ENCODE results near the gene GPR137C. TPM values are rescaled to one million over a fixed set of nuclear protein-coding genes. Genes with fewer than 3 reads are reported as not detected.
A peak's percentile ranks its signal among the peaks of the same experiment; 100 is the strongest.

The GPR137C gene
- total RNA-seq, 1 experiment from 2014 or later: 0.89 TPM

DNA sequence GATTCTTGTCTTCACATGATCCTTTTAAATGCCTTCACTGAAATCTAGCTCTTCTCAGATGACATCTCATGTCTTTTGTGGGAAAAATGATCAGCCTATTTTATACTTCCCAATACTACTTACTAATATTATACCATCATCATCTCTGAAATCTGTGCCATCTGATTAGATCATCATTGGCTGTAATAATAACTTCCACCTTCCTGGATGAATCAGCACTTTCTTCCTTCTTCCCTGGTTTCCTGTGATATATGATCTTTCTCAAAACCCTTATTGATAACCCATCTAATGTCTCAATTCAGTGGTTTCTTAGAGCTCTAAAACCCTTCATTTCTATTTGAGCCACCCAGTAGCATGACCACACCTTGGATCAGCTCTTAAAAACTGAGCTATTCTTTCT, 30.9 kb downstream of the GPR137C start:
- Histone ChIP-seq H3K4me1 (ENCODE audit: control insufficient read depth in 1 of 2, insufficient read depth in 2 of 2, low read length in 2 of 2) (peaks cover 0 to 7% of the 10 kb centered on the region in 2 experiments; a peak in 1 of 4 replicates), H3K27ac (ENCODE audit: low read depth, low read length) (no peak overlapping the region), H3K9ac (ENCODE audit: low read length) (no peak overlapping the region), H3K4me3 (replicated peaks in 1 of 2; ENCODE audit: low read depth in 1 of 2, low read length in 2 of 2) (no peak overlapping the region), H3K27me3 (ENCODE audit: insufficient read depth, low read length) (no peaks in the 10 kb centered on the region), H3K36me3 (ENCODE audit: control insufficient read depth in 1 of 2, insufficient read depth in 2 of 2, low read length in 2 of 2) (no peaks in the 10 kb centered on the region), H3K79me2 (ENCODE audit: insufficient read depth, low read length) (no peaks in the 10 kb centered on the region), H3K9me2 (ENCODE audit: insufficient read depth) (no peaks in the 10 kb centered on the region), H2AFZ (ENCODE audit: low read depth, low read length, poor library complexity, severe bottlenecking) (peak overlapping the region; percentile 36), H3K4me2 (ENCODE audit: low read length) (peak overlapping the region; percentile 10; the same call in 1 of the 2 replicates), H4K20me1 (ENCODE audit: insufficient read depth) (no peaks in the 10 kb centered on the region), H3K9me3 (ENCODE audit: control insufficient read depth in 1 of 2, insufficient read depth in 1 of 2, low read depth in 1 of 2, low read length in 2 of 2) (no peaks in the 10 kb centered on the region)
- intact Hi-C loops (cut with micrococcal nuclease): no loop called here
- TF ChIP-seq EGR1 (IDR thresholded peaks at IDR 0.05; ENCODE audit: low read depth) (no peak), FOSL1 (IDR thresholded peaks at IDR 0.05; ENCODE audit: low read depth) (no peak), ZNF274 (IDR thresholded peaks at IDR 0.05; ENCODE audit: low read depth, low read length) (no peak), CEBPB (IDR thresholded peaks at IDR 0.05; ENCODE audit: low read depth) (no peak), RAD21 (IDR thresholded peaks at IDR 0.05; ENCODE audit: low read depth) (no peak), ATF3 (IDR thresholded peaks at IDR 0.05) (no peak), EZH2phosphoT487 (IDR thresholded peaks at IDR 0.05; ENCODE audit: borderline replicate concordance) (no peak), JUND (IDR thresholded peaks at IDR 0.05) (no peak), POLR2A (IDR thresholded peaks at IDR 0.05; ENCODE audit: borderline replicate concordance, extremely low read depth, insufficient read depth, insufficient read length) (no peak)
- CTCF ChIA-PET: no interaction called here
- BruUV-seq (replicated peaks): no TSS peak
- POLR2A ChIA-PET: no interaction called here
- RAD21 ChIA-PET (ENCODE audit: low non-redundant PET in 1 of 2, low total read pairs in 2 of 2, uncharacterized antibody in 2 of 2, unreplicated experiment in 2 of 2): no interaction called here
- no peak for ATAC-seq
- DNase-seq (ENCODE audit: low read depth, low spot score): no peak

DNA sequence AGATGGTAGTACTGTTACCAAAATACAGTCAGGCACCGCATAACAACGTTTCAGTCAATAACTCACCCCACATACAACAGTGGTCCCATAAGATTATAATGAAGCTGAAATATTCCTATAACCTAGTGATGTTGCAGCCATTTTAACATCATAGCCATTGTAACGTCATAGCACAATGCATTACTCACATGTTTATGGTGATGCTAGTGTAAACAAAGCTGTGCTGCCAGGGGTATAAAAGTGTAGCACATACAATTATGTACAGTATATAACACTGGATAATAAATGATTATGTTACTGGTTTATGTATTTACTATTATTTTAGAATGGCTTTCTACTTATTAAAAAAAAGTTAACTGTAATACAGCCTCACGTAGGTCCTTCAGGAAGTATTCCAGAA, 37.0 kb downstream of the GPR137C start:
- TF ChIP-seq ZNF274 (IDR thresholded peaks at IDR 0.05; ENCODE audit: low read depth, low read length) (no peak), EZH2phosphoT487 (IDR thresholded peaks at IDR 0.05; ENCODE audit: borderline replicate concordance) (no peak), EZH2 (IDR thresholded peaks at IDR 0.05) (no peak), CTCF (IDR thresholded peaks at IDR 0.05 in 2 of 3, conservative IDR thresholded peaks at IDR 0.05 in 1 of 3; ENCODE audit: borderline replicate concordance in 1 of 3, insufficient read depth in 1 of 3, low read depth in 2 of 3, low read length in 2 of 3) (no peak), CBX3 (IDR thresholded peaks at IDR 0.05; ENCODE audit: low read depth) (no peak), JUND (IDR thresholded peaks at IDR 0.05) (no peak), EGR1 (IDR thresholded peaks at IDR 0.05; ENCODE audit: low read depth) (no peak), FOSL1 (IDR thresholded peaks at IDR 0.05; ENCODE audit: low read depth) (no peak), TCF7L2 (IDR thresholded peaks at IDR 0.05; ENCODE audit: borderline replicate concordance, extremely low read depth, insufficient read depth, insufficient read length) (no peak)
- TF ChIP-seq, protein P1, sequence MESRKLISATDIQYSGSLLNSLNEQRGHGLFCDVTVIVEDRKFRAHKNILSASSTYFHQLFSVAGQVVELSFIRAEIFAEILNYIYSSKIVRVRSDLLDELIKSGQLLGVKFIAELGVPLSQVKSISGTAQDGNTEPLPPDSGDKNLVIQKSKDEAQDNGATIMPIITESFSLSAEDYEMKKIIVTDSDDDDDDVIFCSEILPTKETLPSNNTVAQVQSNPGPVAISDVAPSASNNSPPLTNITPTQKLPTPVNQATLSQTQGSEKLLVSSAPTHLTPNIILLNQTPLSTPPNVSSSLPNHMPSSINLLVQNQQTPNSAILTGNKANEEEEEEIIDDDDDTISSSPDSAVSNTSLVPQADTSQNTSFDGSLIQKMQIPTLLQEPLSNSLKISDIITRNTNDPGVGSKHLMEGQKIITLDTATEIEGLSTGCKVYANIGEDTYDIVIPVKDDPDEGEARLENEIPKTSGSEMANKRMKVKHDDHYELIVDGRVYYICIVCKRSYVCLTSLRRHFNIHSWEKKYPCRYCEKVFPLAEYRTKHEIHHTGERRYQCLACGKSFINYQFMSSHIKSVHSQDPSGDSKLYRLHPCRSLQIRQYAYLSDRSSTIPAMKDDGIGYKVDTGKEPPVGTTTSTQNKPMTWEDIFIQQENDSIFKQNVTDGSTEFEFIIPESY (IDR thresholded peaks at IDR 0.05; ENCODE audit: extremely low read depth, insufficient replicate concordance, low read length): no peak
- BruUV-seq (replicated peaks): no TSS peak
- Histone ChIP-seq H3K9ac (ENCODE audit: low read length) (no peak overlapping the region), H4K20me1 (ENCODE audit: insufficient read depth) (no peaks in the 10 kb centered on the region), H3K9me2 (ENCODE audit: insufficient read depth) (no peaks in the 10 kb centered on the region), H3K36me3 (ENCODE audit: control insufficient read depth in 1 of 2, insufficient read depth in 2 of 2, low read length in 2 of 2) (no peaks in the 10 kb centered on the region), H3K27ac (ENCODE audit: low read depth, low read length) (no peak overlapping the region), H3K27me3 (ENCODE audit: insufficient read depth, low read length) (no peaks in the 10 kb centered on the region), H3K4me3 (replicated peaks in 1 of 2; ENCODE audit: low read depth in 1 of 2, low read length in 2 of 2) (no peak overlapping the region), H2AFZ (ENCODE audit: low read depth, low read length, poor library complexity, severe bottlenecking) (no peak overlapping the region), H3K9me3 (ENCODE audit: control insufficient read depth in 1 of 2, insufficient read depth in 1 of 2, low read depth in 1 of 2, low read length in 2 of 2) (no peaks in the 10 kb centered on the region), H3K4me1 (ENCODE audit: control insufficient read depth in 1 of 2, insufficient read depth in 2 of 2, low read length in 2 of 2) (no peaks in the 10 kb centered on the region), H3K79me2 (ENCODE audit: insufficient read depth, low read length) (no peaks in the 10 kb centered on the region), H3K4me2 (ENCODE audit: low read length) (no peak overlapping the region)
- no peak for DNase-seq (ENCODE audit: low read depth, low spot score)
- intact Hi-C loops (cut with micrococcal nuclease): no loop called here
- no peak for ATAC-seq
- RAD21 ChIA-PET (ENCODE audit: low non-redundant PET in 1 of 2, low total read pairs in 2 of 2, uncharacterized antibody in 2 of 2, unreplicated experiment in 2 of 2): no interaction called here
- POLR2A ChIA-PET: no interaction called here
- CTCF ChIA-PET: no interaction called here

Measured in HCT116 (cell line).